Stimulated activated CD4-positive, alpha-beta T cell treated with anti-CD3 and anti-CD28 coated beads, TNF-alpha, amount 100 ng/mL, for 4 hours (primary cell): ENCODE results near the gene TAOK1.
"Not testable (repeated sequence)": the region's sequence is repeated elsewhere in the genome, so short reads cannot be mapped to it uniquely, and the experiment has no call there.

Experiments
- DNase-seq, 3 experiments: peaks; one replicate each; pipeline ENCODE4 v3.0.0-alpha.2; 2020; ENCODE audit warnings: low read depth in 3 of 3

TAOK1 gene

DNA sequence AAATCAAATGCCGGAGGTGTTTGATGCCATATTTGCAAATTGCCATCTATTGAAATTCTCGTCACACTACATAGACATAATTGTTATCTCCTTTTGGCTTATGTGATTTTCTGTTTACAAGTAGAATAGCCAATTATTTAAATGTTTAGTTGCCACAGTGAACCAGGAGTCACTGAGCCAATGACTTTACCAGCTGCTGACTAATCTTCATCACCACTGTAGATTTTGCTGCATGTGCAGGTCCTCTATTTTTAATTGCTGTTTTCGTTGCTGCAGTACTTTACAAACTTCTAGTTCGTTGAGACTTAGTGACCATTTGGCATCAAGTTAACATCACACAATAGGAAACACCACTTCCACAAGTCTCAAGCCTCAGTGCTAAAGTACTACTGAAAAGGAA is 153.9 kb downstream of the TAOK1 start:
- no peak for DNase-seq

DNA sequence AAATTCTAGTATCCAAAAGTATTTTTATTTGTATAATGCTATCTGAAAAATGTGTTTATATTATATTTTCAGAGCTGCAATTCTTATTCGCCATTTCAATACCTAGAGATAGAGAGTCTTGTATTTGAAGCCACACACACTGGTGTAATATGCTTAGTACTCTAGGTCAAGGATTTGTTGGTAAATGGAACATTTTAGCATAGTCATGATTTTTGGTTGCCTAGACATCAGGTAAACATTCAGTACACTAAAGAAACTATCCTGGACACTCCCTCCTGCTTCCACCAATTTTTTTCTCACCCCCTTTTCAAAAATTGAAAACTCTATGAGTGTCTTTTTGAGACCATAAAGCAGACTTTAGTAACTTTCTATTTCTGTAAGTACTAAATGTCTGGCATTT is 155.9 kb downstream of the TAOK1 start:
- DNase-seq, result no peak

DNA sequence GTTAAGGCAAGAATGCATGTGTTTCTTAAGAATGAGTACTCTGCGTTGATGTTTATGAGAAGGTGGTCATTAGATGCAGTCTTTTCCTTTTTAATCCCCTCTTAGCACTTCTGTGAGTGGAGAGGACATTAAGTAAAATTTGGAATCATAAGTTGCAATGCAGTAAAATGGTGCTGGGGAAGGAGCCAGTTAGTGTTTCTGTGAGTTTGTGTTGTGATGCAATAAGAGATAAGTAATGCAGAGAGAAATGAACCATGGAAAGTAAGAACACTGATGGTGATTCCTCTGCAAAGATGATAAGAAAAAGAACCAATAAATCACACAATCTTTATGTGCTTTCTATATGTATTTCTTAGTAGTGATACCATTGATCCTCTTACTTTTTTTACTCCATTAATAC is 156.7 kb downstream of the TAOK1 start:
- no peak for DNase-seq

DNA sequence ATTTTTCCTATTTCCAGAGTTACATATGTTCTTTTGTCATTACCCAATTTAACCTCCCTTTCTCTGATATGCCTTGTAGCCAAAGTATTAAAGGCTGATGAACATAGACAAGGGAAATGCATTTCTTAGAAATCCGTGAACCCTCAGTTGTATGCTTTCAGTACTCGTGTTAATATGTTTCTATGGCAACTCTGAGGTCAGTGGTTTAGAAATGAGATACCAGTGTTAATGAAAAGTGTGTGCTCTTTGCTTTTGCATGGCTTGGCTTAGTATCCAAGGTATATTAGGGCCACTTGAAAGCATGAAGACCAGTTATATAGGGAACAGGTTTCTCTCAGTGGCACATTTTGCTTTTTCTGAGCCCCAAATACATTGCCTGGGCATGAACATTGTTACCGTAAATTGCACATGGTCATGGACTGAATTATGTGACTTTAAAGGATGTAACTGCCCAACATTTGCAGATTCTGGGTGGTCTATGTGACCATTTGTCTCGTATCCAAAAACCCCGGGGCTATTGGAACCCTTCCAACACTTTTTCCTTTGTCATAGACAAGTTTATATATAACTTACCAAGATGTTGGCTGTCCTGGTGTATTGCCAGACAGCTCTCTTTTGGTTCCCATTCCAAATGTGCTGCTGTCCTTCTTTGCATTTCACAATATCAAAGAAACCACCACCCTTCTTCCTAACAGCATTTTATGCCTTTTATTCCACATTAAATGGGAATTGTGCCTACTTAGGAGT is 159.2 kb downstream of the TAOK1 start:
- DNase-seq, result no peak

GRCh38 chr17:29555840-29556239 is 165.7 kb downstream of the TAOK1 start:
- no peak for DNase-seq

DNA sequence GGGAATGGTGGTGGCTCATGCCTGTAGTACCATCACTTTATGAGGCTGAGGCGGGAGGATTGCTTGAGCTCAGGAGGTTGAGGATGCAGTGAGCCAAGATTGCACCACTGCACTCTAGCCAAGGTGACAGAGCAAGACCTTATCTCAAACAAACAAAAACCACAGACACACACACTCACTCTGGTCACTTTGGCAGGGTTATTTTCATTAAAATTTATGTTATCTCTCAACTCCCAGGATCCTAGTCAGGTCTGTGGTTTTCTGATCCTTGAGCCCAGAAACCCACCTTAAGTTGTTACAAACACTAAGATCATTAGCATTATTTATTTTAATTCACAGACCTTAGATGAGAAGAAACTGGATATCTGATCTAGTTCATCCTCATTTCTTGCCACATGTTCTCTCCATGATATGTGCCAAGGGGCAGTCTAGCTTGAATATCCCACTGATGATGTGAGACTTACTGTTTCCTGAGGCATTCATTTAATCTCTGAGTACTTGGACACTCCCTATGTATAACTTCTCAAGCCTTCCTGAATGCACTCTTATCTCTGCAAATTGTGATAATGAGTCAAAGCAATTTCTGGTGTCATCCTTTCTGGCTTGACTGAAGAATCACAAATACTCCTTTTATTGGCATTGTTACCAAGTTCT is 167.0 kb downstream of the TAOK1 start:
- DNase-seq, result no peak

DNA sequence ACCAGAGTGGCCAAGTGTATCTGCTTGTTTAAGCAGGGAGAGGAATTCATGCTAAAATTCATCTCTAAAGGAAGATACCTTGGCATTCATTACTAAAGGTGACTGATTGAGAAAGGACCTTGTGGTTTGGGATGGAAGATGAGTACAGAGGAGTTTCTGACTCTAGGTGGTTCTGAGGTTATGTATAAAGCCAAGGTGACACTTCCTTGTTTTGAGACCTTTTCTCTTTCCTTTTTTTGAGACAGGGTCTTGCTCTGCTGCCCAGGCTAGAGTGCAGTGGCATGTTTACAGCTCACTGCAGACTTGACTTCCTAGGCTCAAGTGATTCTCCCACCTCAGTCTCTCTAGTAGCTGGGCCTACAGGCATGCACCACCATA is 167.6 kb downstream of the TAOK1 start:
- no peak for DNase-seq

DNA sequence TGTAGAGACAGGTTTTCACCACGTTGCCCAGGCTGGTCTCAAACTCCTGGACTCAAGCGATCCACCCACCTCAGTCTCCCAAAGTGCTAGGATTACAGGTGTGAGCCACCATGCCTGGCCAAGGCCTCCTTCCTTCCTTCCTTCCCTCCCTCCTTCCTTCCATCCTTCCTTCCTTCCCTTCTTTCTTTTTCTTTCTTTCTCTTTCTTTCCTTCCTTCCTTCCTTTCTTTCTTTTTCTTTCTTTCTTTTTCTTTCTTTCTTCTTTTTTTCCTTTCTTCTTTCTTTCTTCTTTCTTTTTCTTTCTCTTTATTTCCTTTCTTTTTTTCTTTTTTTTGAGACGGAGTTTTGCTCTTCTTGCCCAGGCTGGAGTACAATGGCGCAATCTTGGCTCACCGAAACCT is 168.0 kb downstream of the TAOK1 start:
- not testable (repeated sequence) for DNase-seq

DNA sequence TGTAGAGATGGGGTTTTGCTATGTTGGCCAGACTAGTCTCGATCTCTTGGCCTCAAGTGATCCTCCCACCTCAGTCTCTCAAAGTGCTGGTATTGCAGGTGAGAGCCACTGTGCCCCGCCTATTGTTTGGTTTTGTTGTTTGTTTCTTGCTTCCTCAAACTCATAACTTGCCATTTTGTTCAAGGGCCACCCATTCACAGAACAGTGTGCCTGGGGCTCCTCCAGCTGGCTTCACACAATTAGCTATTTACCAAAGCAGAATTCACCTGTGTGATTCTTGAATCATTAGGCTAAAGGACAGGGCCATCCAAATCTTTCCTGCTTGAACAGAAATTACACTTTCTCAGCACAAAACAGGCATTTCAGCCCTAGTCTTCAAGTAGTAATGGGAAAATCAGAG is 169.5 kb downstream of the TAOK1 start:
- DNase-seq, result no peak

- no peak for DNase-seq
These were observed 170.2 kb downstream of the TAOK1 start for GRCh38 chr17:29560316-29560715.

GRCh38 chr17:29561554-29562517 is 171.7 kb downstream of the TAOK1 start:
- no peak for DNase-seq

GRCh38 chr17:29562615-29563014 is 172.5 kb downstream of the TAOK1 start:
- no peak for DNase-seq

DNA sequence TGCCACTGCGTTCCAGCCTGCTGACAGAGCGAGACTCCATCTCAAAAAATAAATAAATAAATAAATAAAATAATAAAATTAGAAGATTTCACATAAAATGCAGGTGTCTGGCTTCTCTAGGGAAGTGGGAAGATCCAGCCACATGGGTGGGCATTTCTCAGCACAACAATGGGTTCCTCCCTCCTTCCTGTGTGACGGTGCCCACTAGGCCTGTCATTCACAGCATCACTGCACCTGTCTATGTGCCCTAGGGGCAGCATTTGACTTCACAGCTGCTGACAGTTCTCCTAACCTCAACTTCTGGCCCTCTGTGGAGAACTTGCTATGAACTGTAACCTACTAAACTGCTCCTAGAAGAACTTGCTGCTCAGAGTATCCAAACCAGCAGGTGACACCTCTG is 173.7 kb downstream of the TAOK1 start:
- no peak for DNase-seq

DNA sequence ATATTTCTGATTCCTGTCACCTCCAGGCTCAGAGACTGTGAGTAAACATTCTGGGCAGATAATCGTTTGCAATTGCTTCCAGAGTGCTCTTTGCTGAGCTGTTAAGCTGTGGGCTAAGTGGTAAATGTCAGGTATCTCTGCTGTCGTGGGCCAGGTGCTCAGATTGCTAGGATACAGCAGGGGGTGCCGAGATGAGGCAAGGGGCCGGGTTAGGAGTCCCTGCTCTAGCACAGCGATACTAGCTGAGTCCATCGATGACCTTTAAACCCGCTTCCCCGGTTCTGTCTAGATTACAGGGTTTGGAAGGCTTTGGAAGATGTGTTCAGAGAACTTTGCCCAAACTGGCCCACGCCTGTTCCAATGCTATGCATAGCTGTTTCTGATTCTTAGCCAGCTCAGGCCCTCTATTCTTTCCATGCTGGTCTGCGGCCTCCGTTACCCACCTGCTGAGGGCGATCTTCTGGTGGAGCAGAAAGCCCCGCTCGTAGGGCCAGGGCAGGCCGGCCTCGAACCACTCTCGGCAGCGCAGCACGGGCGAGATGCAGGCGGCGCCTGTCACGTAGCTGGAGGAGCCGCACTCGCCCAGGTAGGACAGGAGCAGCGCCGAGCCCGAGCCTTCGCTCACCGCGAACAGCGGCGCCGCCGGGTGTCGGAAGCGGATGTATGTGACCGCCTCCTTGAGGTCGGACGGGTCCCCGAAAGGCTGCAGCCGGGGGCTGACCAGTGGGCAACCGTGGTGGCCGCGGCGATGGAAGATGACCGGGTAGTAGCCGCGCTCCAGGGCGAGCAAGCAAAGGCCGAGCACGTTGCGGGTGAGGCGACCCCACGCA is 175.7 kb downstream of the TAOK1 start:
- peak in 1 of 3 experiments; percentile 41 for DNase-seq

DNA sequence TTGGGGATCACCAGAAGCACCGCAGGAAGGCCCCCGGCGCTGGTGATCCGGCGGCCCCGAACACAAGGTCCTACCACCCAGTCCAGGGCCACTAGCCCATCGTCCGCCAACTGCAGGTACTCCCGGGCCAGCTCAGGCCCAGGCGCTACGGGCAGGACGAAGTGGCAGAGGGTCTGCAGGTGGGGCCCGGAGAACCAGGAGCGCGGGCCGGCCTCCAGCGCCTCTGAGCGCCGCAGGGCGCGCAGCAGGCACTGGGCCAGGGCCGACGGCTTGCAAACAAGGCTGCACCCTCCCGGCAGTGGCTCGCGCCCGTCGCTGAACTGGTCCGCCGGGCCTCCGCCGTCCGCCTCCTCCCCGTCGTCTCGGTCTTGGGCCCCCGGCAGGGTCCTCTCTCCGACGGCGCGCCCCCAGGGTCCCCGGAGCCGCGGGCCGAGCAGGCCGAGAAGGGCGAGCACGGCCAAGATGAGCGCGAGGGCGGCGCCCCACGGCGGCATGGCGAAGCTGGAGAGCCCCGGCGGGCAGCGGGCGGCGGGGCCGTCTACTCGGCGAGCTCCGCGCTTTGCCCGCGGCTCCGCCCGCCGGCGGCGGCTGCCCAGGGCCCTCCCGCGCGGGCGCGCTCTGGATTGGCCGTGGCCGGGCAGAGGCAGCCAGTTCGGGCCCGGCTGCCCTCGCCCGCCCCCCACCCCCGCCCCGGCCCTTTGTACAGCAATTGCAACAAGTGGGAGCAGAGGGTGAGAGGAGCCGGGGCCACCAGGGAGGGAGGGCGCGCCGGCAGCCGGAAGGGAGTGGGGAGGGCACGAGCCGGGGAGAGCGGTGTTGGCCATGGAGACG is 176.5 kb downstream of the TAOK1 start, which contains the start of gene ABHD15:
ABHD15 (minus strand) TSS at position 565 of the 831 bp plus-strand sequence; CDS start at position 494, 71 bp downstream.
- peak in 1 of 3 experiments; percentile 39 for DNase-seq

- no peak for DNase-seq
These were observed 177.1 kb downstream of the TAOK1 start for GRCh38 chr17:29567304-29567553.

DNA sequence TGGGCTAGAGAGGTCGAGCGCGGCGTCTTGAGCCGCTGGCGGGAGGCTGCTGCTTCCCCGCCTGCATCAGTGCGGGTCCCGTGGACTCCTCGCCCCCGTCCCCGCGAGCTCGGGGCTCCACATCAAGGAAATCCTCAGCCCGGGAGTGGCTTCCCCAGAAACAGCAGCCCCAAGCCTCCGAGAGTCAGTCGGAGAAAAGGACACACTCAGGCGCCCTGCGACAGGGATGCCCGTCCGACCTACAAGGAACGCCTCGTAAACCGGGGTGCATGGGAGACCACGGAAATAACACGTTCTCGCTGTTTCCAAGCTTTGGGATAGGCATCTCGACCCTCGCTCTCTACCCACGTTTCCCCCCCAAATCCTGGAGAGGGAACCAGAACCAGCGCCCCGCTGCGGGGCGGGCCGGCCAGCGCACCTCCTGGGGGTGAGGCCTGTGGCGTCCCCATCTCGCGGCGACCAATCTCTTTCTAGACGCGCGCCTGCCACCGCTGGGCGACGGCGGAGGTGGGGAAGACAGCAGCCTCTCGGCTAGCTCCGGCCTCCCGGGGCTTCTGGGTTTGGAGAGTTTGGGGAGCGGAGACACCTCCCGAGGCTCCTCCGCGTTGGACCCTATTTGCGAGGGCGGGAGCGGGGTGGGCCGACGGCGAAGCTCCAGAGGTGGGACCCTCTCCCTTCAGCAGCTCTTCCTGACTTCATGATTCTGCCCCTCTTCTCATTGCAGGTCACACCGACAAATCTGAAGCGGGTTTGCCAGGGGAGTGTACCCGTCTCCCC is 177.6 kb downstream of the TAOK1 start:
- DNase-seq, result peak in 2 of 3 experiments; percentile 56 to 58

- DNase-seq, result peak; percentile 90 to 95 (median 90)
These were observed 178.4 kb downstream of the TAOK1 start, which contains the start of gene TP53I13 for GRCh38 chr17:29568331-29569244. Gene TP53I13, plus strand, starts transcription at chr17:29568701. Its CDS starts 58 bp downstream, at chr17:29568759.
